Gastroesophageal sphincter (tissue), 4 donors: ENCODE results near the gene GATA1. TPM values are rescaled to one million over a fixed set of nuclear protein-coding genes. Genes with fewer than 3 reads are reported as not detected.
"Not testable (repeated sequence)": the region's sequence is repeated elsewhere in the genome, so short reads cannot be mapped to it uniquely, and the experiment has no call there.

Source experiments
- ATAC-seq: fragments of 150-250 bp; one replicate; pipeline ENCODE4 v1.9.1; 2016; ENCODE audit warnings: mild to moderate bottlenecking, moderate library complexity
- H3K27ac ChIP-seq, 4 donors: fragments of 200-600 bp; sonication (generic) in 3 of 4; 1 replicate in 3 of 4; 2 replicates in 1 of 4; pipeline ENCODE4 v1.5.1; 2016 to 2019
- H3K27me3 ChIP-seq: fragments of 200-600 bp; sonication (generic); one replicate; pipeline ENCODE4 v1.5.1; 2019
- H3K36me3 ChIP-seq, 2 donors: fragments of 200-600 bp; sonication (generic); one replicate each; pipeline ENCODE4 v1.5.1; 2019; ENCODE audit warnings: control low read depth in 1 of 2
- H3K4me1 ChIP-seq, 3 donors: fragments of 200-600 bp; sonication (generic); 1 replicate in 2 of 3; 2 replicates in 1 of 3; pipeline ENCODE4 v1.5.1; 2016 to 2019; ENCODE audit warnings: control low read depth in 2 of 3
- H3K4me3 ChIP-seq, 2 donors: fragments of 200-600 bp; sonication (generic); one replicate each; pipeline ENCODE4 v1.5.1; 2019; ENCODE audit warnings: mild to moderate bottlenecking in 1 of 2, moderate library complexity in 1 of 2
- H3K9me3 ChIP-seq, 3 donors: fragments of 200-600 bp; sonication (generic); one replicate each; pipeline ENCODE4 v1.5.1; 2017 to 2019; ENCODE audit warnings: control low read depth in 2 of 3
- EP300 ChIP-seq: sonication (generic); formaldehyde crosslinking; IDR thresholded peaks from one replicate; pipeline ENCODE4 v1.6.1; 2017; ENCODE audit warnings: antibody characterized with exemption, mild to moderate bottlenecking
- POLR2A ChIP-seq, 2 donors: fragments of 450-650 bp; IDR thresholded peaks; one replicate each; pipeline ENCODE4 v1.6.1; 2017; ENCODE audit warnings: antibody characterized with exemption in 2 of 2, mild to moderate bottlenecking in 2 of 2, moderate library complexity in 1 of 2
- POLR2AphosphoS5 ChIP-seq: sonication (generic); formaldehyde crosslinking; IDR thresholded peaks from one replicate; pipeline ENCODE4 v1.6.1; 2017; ENCODE audit warnings: antibody characterized with exemption
- WGBS, 2 donors: methylation state at CpG; one replicate each; pipeline ENCODE4 v1.1.5; 2018; ENCODE audit warnings: low coverage in 1 of 2; 5-methylcytosine and 5-hydroxymethylcytosine counted together
- total RNA-seq, 4 donors: library from RNA; depleted of rRNA; stranded (reverse); fragments of >200 nt; gene quantifications; one replicate each; pipeline ENCODE4 v1.1.0, GENCODE V29; 2016
- TF ChIP-seq, protein P1 (sequence below), 4 experiments: fragments of 200-600 bp in 2 of 4; fragments of 450-650 bp in 2 of 4; sonication (generic) in 1 of 4; IDR thresholded peaks; one replicate each; pipeline ENCODE4 v1.5.1; 2017 to 2019; ENCODE audit warnings: antibody characterized with exemption in 4 of 4, mild to moderate bottlenecking in 2 of 4, moderate library complexity in 2 of 4

GATA1 gene
- total RNA-seq, 4 donors from 2014 or later, result not detected

DNA sequence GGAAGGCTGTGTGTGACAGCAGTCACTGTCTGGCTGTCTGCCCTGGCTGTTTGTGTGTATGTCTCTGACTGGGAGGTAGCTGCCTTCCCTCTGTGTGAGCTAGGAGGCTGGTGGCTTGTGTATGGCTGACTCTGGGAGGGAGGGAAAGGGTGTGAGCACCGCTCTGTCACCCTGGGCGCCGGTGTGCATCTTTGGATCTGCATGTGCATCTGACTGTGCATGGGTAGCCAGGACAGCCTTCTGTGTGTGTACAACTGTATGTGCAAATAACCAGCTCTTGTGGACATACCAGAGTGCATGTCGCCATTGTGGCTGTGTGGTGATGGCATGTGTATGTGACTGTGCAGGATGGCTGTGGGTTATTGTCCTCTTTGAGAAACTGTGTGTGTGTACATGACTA is 32.5 kb downstream of the GATA1 start:
- Histone ChIP-seq H3K27me3 (no peaks in the 10 kb centered on the region), H3K4me3 (no peak overlapping the region), H3K27ac (no peak overlapping the region), H3K9me3 (no peaks in the 10 kb centered on the region), H3K36me3 (peaks cover 0 to 96% of the 10 kb centered on the region in 2 donors), H3K4me1 (no peaks in the 10 kb centered on the region)
- ATAC-seq, result no peak
- WGBS, 2 donors, result no CpG with 5 or more reads among the region's 4 CpGs
- TF ChIP-seq POLR2A (IDR thresholded peaks at IDR 0.05), result no peak
- TF ChIP-seq, protein P1, sequence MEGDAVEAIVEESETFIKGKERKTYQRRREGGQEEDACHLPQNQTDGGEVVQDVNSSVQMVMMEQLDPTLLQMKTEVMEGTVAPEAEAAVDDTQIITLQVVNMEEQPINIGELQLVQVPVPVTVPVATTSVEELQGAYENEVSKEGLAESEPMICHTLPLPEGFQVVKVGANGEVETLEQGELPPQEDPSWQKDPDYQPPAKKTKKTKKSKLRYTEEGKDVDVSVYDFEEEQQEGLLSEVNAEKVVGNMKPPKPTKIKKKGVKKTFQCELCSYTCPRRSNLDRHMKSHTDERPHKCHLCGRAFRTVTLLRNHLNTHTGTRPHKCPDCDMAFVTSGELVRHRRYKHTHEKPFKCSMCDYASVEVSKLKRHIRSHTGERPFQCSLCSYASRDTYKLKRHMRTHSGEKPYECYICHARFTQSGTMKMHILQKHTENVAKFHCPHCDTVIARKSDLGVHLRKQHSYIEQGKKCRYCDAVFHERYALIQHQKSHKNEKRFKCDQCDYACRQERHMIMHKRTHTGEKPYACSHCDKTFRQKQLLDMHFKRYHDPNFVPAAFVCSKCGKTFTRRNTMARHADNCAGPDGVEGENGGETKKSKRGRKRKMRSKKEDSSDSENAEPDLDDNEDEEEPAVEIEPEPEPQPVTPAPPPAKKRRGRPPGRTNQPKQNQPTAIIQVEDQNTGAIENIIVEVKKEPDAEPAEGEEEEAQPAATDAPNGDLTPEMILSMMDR (IDR thresholded peaks at IDR 0.05), result no peak
- TF ChIP-seq POLR2AphosphoS5, result no peak
- no peak for TF ChIP-seq EP300

- 68 to 74% methylated on average over 4 to 6 of the region's 9 CpGs for WGBS, 2 donors
- peaks cover 0 to 97% of the 10 kb centered on the region in 2 donors for H3K36me3 ChIP-seq
- not testable (repeated sequence) for H3K4me1 ChIP-seq, H3K4me3 ChIP-seq, H3K9me3 ChIP-seq, H3K27me3 ChIP-seq, H3K27ac ChIP-seq, ATAC-seq
Observed at GRCh38 chrX:48819394-48819793, 33.0 kb downstream of the GATA1 start.

- no peak for ATAC-seq
- WGBS, 2 donors, result no CpG with 5 or more reads among the region's 6 CpGs
- no peaks in the 10 kb centered on the region for H3K9me3 ChIP-seq
- no peak overlapping the region for H3K4me3 ChIP-seq
- TF ChIP-seq, protein P1 (IDR thresholded peaks at IDR 0.05), result no peak
- no peak for TF ChIP-seq POLR2A (IDR thresholded peaks at IDR 0.05)
- TF ChIP-seq POLR2AphosphoS5, result no peak
- no peak for TF ChIP-seq EP300
- H3K27ac ChIP-seq, result no peak overlapping the region
- no peaks in the 10 kb centered on the region for H3K27me3 ChIP-seq
- peaks cover 0 to 89% of the 10 kb centered on the region in 2 donors for H3K36me3 ChIP-seq
- H3K4me1 ChIP-seq, result no peaks in the 10 kb centered on the region
Observed at GRCh38 chrX:48823053-48823452, 36.7 kb downstream of the GATA1 start.

- peaks cover 0 to 79% of the 10 kb centered on the region in 2 donors for H3K36me3 ChIP-seq
- no peak for ATAC-seq
Observed at GRCh38 chrX:48824066-48824465, 37.7 kb downstream of the GATA1 start.

DNA sequence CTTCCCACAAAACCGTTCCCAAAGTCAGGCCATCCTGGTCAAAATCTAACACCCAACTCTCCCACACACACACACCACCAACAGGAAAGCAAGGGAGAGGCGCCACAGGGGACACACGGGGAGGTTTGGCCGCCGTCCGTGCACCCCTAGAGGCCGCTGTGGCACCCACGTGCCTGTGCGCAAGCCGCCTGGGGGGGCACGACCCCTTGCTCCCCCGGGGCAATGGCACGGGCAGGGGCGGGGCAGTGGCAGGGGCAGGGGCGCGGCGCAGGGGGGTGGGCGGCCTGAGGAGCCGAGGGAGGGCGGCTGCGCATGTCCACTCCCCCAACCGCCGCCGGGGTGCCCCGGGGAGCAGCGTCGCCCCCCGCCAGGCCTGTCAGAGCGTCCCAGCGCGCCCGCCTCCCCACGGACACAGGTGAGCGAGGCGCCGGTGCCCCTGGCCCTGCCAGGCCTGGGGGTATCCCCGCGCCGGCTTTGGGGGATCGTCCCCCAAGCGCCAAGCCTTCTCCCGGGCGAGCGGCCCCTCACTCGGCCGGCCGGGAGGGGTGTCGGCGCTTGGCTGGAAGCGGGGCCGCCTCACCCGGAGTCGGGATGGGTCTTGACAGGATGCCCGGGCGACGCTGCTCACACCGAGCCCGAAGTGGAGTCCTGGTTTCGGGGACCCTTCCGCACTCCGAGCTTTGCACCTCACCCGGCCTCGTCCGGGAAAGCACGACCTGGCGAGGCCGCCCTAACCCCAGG is 39.9 kb downstream of the GATA1 start, which contains the start of gene ERAS:
Gene ERAS (plus strand): TSS at position 379 of the 741 bp plus-strand sequence. CDS start 2,611 bp downstream, outside the sequence.
- Histone ChIP-seq H3K27ac (no peak within 1 kb of the TSS), H3K4me3 (no peak within 1 kb of the TSS), H3K4me1 (no peaks in the 10 kb centered on the region), H3K9me3 (no peaks in the 10 kb centered on the region), H3K36me3 (peaks cover 0 to 58% of the 10 kb centered on the region in 2 donors), H3K27me3 (peaks cover 7% of the 10 kb centered on the region)
- TF ChIP-seq, protein P1 (IDR thresholded peaks at IDR 0.05), result no peak
- TF ChIP-seq POLR2A (IDR thresholded peaks at IDR 0.05), result no peak
- no peak for TF ChIP-seq POLR2AphosphoS5
- no peak for TF ChIP-seq EP300
- WGBS, 2 donors, result no CpG with 5 or more reads among the region's 67 CpGs
- ATAC-seq, result no peak

More at GRCh38 chrX:48824066-48824465, 37.7 kb downstream of the GATA1 start:
- no peak overlapping the region for H3K27ac ChIP-seq
- TF ChIP-seq POLR2A (IDR thresholded peaks at IDR 0.05), result no peak
- no peak for TF ChIP-seq POLR2AphosphoS5
- TF ChIP-seq, protein P1 (IDR thresholded peaks at IDR 0.05), result no peak
- TF ChIP-seq EP300, result no peak
- no peaks in the 10 kb centered on the region for H3K27me3 ChIP-seq
- H3K4me3 ChIP-seq, result no peak overlapping the region
- H3K4me1 ChIP-seq, result no peaks in the 10 kb centered on the region
- WGBS, 2 donors, result 67% methylated on average over 4 of the region's 8 CpGs; no CpG with 5 or more reads in 1 of the 2 donors
- no peaks in the 10 kb centered on the region for H3K9me3 ChIP-seq
